Sciatic nerve (tissue), 2 donors: ENCODE data around the gene SLC13A2. TPM values are rescaled to one million over a fixed set of nuclear protein-coding genes. Genes with fewer than 3 reads are reported as not detected.

ENCODE experiments used
- ATAC-seq: fragments of 200-7000 bp; cut with Tn5 transposase; one replicate; pipeline ENCODE4 v1.9.1; 2020; ENCODE audit warnings: mild to moderate bottlenecking, moderate library complexity
- DNase-seq: peaks from one replicate; pipeline ENCODE4 v3.0.0-alpha.2; 2020; ENCODE audit warnings: low spot score
- intact Hi-C: fragments of 100-400 bp; cut with DNase I; formaldehyde crosslinking; loops from one replicate; pipeline ENCODE4 v1.14.2; 2022
- total RNA-seq: library from RNA; stranded (reverse); fragmentation: NEBNext Ultra II Directional; extraction: Animal tissue kit (Norgen Biotek cat#: 25700); gene quantifications from one replicate; pipeline ENCODE4 v1.2.1, GENCODE V29; 2021
- donor health status: DM: no; HTN: no; CAD: no.
- donor health status: DM: no; HTN: no; CAD: no.

Gene SLC13A2
- total RNA-seq, 1 donor from 2014 or later: not detected

- intact Hi-C loops: no loop called here
Observed at GRCh38 chr17:28547096-28547622, 73.7 kb downstream of the SLC13A2 start.

More at GRCh38 chr17:28547096-28547622, 73.7 kb downstream of the SLC13A2 start:
- DNase-seq (peak; percentile 41), ATAC-seq (no peak)

Other genes with a start within 250 kb of the SLC13A2 start
- 21.8 TPM for gene TMEM97, start 154.4 kb upstream of the SLC13A2 start, total RNA-seq
- 36.3 TPM for gene IFT20, start 138.2 kb upstream of the SLC13A2 start, total RNA-seq
- gene TNFAIP1, start 137.9 kb upstream of the SLC13A2 start, total RNA-seq: 75.0 TPM
- 30.0 TPM for gene POLDIP2, start 116.1 kb upstream of the SLC13A2 start, total RNA-seq
- gene SEBOX, start 108.4 kb upstream of the SLC13A2 start, total RNA-seq: not detected
- 2.1 TPM for gene VTN, start 103.3 kb upstream of the SLC13A2 start, total RNA-seq
- gene SARM1, start 102.0 kb upstream of the SLC13A2 start, total RNA-seq: 12.7 TPM
- 12.8 TPM for gene SLC46A1, start 67.4 kb upstream of the SLC13A2 start, total RNA-seq
- not detected for gene FOXN1, start 32.7 kb downstream of the SLC13A2 start, total RNA-seq
- gene UNC119, start 79.0 kb downstream of the SLC13A2 start, total RNA-seq: 28.3 TPM
- gene PIGS, start 97.9 kb downstream of the SLC13A2 start, total RNA-seq: 40.4 TPM
- 99.7 TPM for gene ALDOC, start 103.3 kb downstream of the SLC13A2 start, total RNA-seq
- gene SPAG5, start 125.4 kb downstream of the SLC13A2 start, total RNA-seq: 20.9 TPM
- gene RSKR, start 140.5 kb downstream of the SLC13A2 start, total RNA-seq: 14.4 TPM
- gene BLTP2, start 171.5 kb downstream of the SLC13A2 start, total RNA-seq: 115 TPM
- gene SDF2, start 188.3 kb downstream of the SLC13A2 start, total RNA-seq: 33.7 TPM
- gene SUPT6H, start 188.6 kb downstream of the SLC13A2 start, total RNA-seq: 70.7 TPM
- gene PROCA1, start 238.2 kb downstream of the SLC13A2 start, total RNA-seq: 7.6 TPM
- 81.3 TPM for gene RAB34, start 244.2 kb downstream of the SLC13A2 start, total RNA-seq
- gene RPL23A, start 246.3 kb downstream of the SLC13A2 start, total RNA-seq: 1,089 TPM